NCI-H524 treated with DMSO at 0.1 percent for 48 hours (cell line): ENCODE data around the gene RELL1.
A peak's percentile ranks its signal among the peaks of the same experiment; 100 is the strongest.

ENCODE experiments used
- DNase-seq: peaks from one replicate; lab custom pipeline; 2025; lab: John Stamatoyannopoulos, UW

Gene RELL1

DNA sequence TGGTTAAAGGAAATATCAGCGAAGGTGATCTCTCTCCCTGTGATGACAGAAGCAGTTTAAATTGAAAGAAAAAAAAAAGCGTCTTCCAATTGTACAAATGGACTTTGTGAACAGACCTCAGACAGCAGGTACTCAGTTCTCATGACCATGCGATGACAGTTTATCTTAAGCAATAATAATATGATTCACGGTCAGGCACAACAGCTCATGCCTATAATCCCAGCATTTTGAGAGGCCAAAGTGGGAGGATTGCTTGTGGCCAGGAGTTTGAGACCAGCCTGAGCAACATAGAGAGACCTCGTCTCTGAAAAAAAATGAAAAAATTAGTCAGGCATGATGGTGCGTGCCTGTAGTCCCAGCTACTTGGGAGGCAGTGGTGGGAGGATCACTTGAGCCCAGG, 51.0 kb downstream of the RELL1 start:
- no peak for DNase-seq

DNA sequence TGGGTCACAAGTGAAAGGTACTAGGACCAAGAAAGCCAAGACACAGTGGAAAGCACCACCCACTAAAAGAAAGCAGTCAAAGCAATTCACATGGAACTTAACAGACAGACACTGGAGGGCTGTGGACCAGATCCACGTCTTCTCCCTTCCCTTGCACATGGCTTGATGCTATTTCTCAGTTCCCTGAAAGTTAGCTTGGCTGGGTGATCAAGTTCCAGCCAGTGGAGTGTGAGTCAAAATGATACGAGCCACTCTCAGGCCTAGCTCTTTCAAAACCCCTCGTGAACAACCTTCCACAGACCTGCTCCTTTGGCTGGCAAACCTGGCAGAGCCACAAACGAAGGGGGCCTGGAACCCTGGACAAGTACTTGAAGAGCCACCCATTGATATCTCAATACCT, 52.0 kb downstream of the RELL1 start:
- no peak for DNase-seq

DNA sequence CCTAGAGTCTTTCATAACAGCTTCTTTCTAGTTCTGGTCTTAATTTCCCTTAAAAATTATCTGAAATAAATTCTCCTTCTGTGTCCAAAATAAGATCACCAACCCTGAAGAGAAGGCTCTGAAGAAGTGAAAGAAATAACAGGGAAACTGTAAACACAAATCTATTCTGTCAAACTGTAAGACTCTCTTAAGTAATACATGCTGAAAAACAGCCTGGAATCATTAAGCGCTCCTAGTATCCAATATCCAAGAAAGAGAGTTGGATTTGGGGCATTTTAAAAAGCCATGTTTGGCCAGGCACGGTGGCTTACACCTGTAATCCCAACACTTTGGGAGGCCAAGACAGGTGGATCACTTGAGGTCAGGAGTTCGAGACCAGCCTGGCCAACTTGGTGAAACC, 53.3 kb downstream of the RELL1 start:
- DNase-seq, result no peak

DNA sequence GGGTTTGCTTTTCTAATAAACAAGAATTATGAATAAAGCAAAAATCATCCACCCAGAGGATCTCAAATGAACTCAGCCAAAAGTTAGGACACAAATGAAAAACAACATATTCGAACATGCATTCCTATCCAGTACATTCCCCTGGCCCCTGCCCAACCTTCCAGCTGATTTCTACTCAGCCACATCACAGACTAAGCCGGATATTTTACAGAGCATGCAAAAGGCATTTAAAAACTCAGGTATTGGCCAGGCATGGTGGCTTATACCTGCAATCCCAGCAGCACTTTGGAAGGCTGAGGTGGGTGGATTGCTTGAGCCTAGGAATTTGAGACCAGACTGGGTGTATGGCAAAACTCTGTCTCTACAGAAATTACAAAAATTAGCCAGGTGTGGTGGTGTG, 54.6 kb downstream of the RELL1 start:
- no peak for DNase-seq

DNA sequence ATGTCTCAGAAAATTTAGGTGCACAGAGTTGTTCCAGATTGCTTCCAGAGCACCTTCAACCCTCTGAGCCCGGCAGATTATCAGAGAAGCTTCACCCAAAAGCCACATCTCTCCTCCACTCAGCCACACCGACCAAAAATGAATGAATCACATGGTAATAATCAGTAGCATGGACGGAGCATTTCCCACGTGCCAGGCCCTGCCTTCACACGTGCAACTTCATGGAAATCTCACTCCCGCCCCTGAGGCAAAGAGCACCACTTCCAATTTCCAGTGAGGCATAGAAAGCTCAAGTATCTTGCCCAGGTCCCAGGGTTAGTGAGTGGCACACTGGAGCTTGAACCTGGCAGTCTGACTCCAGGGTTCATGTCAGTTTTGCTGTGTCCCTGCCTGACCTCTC, 56.5 kb downstream of the RELL1 start:
- DNase-seq, result no peak

DNA sequence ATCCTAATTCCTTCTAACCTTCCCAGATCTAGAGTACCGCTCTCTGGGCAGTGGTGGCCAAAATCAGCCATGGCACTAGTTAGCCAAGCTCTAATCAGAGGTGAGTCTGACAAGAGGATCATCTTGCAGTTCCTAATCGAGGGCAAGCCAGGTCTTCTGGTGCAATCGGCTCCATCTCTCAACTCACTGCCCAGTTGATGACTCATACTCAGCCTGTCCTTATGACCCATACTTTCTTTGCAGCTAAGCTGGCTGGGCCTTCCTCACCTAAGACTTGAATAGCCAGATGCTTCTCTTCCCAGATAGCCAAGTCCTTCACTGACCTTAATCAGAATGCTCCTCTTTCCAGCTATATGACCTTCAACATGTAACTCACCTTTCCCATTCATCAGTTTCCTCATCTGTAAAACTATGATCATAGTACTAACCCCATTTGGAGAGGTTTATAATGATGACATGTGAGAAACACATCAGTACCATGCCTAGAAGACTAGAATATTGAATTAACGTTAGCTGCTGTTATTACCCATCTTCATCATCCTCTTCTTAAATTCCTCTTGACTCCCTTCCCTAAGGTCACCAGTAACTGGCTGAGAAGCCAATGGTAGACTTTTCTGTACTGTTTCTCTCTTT, 57.1 kb downstream of the RELL1 start:
- no peak for DNase-seq

DNA sequence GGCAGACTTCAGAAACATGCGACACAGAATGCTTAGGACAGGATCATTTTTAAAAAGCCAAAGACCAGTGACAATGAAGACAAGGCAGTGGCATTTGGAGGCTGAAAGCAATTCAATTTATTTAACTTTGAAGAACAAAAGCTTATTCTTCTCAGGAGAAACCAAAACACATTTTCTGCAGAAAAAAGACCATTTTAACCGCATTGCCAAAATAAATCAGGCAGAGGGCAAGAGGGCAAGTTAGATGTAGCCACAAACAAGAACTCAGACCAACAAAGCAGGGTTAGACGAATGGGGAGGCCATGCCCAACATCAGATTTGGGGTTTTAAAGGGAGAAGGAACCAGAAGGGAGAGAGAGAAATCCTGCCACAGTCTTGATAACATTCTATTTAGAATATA, 58.9 kb downstream of the RELL1 start:
- DNase-seq, result no peak

DNA sequence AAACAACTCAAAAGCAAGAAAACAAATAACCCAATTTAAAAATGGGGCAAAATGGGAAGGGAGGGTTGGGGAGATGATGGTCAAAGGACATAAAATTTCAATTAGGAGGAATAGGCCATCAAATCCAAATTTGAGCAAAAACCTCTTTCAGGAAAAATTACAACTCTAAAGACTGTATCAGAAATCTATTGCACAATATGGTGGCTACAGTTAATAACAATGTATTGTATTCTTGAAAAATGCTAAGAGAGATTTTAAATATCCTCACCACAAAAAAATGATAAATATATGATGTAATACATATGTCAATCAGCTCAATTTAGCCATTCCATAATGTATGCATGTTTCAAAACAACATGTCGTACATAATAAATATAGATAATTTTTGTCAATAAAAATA, 60.7 kb downstream of the RELL1 start:
- DNase-seq, result no peak

DNA sequence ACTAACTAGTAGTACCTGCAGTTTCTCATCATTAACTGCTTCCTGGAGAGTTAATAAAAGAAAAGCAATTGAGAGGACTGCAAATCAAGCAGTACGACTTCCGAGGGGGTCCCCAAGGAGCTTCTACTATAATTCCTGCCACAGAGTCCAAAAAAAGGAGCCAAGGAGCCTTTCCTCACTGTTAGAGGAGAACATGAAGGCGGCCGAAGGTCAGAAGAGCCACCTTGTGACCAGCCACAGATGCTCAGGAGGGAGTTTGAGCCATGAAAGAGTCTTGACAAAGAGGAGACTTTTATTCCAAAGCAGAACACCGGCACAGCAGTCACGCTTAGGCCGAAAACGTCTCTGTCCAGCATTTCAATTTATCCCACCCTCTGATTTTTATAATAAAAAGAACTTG, 62.2 kb downstream of the RELL1 start:
- no peak for DNase-seq

DNA sequence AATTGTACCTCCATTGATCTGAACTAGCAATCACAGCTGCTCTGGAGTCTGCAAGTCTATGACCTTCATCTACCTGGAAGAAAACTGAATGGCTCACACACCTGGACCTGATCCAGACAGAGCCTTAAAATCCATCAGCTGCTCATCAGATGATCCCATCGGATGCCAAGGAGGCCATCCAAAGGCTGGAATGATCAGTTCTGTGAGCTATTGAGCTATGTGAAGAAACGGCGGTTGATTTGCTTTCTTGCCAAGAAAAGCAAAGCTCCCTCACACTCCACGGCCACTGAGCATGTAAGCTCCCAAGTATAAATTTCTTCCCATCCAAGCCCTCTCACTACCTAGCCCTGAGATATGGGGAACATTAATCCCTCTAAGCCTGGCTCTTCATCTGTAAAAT, 63.1 kb downstream of the RELL1 start:
- no peak for DNase-seq

DNA sequence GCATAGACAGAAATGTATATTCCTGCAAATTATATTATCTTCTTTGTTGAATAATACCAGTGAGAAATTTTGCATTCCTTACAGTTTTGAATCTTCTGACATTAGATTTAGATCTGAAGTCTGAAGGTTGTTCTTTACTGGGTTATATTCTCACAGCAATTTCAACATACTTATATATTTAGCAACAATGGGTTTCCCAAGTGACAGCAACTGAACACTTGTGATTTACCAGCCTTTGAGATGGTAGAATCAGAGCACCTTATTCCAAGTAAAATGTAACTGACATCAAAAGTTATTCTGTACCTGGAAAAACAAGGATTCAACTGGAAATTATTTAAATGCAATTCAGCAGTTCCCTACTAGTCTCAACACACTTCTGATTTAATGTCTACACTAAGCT, 66.0 kb downstream of the RELL1 start:
- no peak for DNase-seq

DNA sequence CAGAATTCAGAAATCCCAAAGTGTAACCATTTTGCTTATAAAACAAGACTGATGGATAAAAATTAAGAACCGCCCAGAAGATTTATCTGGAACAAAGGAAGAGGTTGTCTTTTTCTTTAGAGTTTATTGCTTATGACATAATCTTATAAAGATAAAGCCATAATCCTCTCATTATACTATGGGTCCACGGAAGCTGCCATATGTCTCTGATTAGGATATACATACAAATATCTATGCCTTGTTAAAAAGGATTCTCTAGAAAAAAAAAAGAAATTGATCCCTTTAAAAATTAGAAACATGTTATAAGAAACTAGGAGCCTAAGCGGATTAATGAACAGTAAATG, 70.5 kb downstream of the RELL1 start:
- peak; percentile 78 for DNase-seq

DNA sequence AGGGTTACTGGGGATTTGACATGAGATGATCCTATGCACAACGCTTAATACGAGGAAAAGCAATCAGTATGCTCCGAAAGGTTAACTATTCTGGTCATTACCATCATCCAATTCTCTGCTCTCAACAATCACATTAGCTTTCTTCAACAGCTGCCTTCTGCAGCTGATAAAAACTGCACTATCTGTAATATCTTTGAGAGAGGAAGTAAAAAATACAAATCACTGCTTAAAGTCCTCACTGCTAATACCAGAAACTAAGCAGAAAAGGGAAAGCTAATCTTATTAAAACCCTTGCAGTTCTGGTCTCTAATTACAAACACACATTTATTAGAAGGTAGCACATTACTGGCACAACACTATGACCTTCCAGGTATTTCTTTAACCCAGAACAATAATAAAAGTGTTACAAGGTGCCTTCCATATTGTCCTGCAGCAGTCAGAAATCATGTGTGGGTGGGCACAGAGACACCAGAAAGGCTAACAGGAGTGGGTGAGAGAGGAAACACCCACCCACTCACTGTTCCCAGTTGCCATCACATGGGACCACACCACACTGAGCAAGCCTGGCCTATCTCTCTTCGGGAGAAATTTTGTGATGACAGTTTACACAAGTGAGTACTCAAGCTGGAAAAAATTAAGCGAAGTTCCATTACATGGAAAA, 71.0 kb downstream of the RELL1 start:
- no peak for DNase-seq

DNA sequence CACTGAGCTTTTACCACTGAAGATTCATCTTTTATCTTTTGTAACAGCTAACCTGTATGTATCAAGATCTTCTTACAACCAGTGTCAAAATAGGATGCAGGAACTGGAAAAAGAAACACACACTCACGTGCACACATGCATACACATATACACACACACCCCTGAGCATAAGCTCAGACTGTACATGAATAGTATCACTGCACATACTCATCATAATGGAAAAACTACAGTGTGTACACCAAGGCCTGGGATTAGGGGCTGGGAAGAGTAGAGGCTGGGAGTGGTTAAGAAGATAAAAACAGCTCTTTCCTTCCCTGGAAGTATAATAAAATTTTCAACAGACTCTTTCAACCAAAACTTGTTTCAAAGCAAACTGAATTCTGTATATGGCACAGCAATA, 73.4 kb downstream of the RELL1 start:
- DNase-seq, result no peak

DNA sequence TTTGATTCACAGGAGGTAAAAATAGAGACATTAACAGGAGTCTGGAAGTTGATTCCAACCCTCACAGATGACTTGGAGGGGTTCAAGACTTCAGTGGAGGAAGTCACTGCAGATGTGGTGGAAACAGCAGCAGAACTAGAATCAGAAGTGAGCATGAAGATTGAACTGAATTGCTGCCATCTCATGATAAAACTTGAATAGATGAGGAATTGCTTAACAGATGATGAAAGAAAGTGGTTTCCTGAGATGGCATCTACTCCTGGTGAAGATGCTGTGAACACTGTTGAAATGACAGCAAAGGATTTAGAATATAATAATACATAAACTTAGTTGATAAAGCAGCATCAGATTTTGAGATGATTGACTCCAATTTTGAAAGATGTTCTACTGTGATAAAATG, 76.5 kb downstream of the RELL1 start:
- no peak for DNase-seq

DNA sequence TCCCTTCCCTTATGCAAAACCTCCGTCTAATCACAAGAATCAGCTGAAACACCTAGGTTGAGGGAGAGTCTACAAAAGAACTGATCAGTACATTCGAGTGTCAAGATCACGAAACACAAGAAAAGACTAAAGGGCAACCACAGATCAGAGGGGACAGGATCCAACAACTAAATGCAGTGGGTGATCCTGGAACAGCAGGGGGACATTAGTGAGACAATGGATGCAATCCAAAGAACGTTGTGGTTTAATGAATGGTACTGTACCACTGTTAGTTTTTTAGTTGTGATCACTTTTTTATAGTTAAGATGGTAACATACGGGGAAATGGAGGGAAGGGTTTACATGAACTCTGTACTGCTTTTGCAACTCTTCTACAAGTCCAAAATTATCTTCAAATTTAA, 79.2 kb downstream of the RELL1 start:
- no peak for DNase-seq

DNA sequence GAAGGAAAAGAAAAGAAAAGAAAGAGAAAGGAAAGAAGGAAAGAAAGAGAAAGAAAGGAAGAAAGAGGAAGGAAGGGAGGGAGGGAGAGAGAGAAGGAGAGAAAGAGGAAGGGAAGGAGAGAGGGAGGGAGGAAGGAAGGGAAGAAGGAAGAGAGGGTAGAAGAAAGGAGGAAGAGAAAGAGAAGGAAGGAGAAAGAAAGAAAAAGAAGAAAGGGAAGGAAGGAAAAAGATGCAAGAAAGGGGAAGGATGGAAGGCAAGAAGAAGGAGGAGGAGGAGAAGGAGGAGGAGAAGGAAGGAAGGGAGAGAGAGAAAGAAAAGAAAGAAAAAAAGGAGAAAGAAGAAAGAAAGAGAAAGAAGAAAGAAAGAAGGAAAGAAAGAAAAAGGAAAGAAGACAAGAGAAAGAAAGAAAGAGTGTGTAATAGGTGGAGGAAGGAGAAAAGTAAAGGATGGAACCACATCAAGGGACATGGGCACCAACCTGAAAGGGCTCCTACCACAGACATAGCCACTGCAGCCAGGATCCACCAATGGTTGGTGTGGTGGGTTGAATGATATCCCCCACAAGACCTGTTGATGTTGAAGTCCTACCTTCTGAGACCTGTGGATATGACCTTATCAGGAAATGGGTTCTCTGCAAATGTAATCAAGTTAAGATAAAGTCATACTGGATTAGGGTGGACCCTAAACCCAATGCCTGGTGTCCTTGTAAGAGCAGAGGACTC, 80.2 kb downstream of the RELL1 start:
- DNase-seq, result no peak

DNA sequence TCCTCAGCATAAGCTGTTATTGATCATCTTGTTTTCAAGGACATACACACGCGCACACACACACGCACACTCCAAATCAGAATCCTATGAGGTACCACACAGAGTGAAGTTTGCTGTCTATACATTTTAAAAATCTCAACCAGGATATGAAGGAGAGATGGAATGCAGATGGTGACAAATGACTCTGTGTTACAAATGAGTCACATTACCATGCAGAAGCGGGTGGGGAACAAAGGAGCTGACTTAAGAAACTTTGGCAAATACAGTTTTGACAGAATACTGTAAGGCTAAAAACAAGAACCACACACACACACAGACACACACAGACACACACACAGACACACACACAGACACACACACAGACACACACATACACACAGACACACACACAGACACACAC, 81.7 kb downstream of the RELL1 start:
- no peak for DNase-seq

DNA sequence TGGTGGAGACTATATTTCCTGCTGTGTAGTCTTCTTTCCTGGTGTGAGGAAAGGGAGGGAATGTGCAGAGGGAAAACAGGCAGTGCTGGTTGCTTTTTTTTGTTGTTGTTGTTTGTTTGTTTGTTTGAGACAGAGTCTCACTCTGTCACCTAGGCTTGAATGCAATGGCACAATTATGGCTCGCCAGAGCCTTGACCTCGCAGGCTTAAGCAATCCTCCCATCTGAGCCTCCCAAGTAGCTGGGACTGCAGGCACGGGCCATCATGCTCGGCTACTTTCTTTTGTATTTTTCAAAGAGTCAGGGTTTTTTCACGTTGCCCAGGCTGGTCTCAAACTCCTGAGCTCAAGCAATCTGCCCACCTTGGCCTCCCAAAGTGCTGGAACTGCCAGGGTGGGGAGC, 82.5 kb downstream of the RELL1 start:
- DNase-seq, result no peak

DNA sequence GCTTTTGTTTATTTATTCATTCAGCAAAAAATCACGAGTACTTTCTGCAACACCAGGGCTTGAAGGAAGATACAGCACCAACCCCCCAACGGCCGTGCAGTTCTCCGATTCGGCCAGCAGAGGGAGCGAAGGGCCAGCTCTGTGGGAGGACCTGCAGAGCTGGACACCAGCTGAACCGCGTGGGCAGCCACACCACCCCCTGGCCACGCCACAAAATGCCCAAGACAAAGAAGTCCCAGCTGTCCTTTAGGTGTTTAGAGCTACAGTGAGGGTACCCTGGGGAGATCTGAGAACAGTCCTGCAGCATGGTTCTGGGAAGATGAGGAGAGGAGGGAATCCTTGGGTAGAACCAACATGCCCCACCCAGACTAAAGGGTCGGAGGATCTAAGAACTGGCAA, 83.1 kb downstream of the RELL1 start:
- DNase-seq, result no peak

DNA sequence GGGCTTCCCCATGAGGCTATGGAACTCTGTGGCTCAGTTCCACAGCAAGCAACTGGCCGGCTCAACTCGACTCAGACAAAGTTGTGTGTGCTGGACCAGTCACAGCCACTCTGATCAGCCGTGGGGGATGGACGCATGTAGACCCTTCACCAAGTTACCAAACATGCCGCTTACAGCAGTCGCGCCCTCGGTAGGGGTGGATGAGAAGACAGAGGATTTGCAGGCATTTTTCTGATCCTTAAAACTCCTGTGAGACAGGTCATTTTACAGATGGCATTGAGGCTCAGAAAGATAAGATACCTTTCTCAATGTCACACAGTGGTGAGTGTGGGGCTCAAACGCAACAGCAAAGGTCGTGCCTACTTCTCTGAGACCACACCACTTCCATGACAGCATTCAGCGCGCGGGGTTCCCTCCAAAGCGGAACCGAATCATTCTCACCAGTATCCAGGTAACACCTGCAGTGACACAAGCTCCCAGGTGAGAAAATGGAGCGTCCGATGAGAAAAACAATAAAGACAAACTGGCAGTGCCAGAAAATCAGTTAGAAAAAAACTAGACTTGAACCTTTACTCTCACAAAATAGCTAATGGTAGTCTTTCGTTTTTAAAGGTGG, 83.6 kb downstream of the RELL1 start:
- no peak for DNase-seq

DNA sequence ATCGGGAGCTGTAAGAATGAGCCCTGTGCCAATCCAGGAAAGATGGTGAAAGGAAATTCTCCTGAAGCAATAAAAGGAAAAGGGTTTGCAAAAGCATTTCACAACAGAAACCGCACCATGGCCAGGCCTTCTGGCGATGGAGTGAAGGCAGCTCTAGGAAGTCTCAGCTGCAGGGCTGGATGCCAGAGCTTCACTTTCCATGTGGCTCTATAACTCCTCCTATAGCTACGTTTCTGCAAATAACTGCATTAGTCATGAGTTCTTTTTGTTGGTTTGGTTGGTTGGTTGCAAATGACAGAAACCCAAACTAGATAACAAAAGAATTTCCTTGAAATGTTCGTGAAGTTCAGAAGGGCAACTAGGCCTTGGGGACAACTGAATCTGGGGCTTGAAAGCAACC, 84.6 kb downstream of the RELL1 start:
- no peak for DNase-seq

DNA sequence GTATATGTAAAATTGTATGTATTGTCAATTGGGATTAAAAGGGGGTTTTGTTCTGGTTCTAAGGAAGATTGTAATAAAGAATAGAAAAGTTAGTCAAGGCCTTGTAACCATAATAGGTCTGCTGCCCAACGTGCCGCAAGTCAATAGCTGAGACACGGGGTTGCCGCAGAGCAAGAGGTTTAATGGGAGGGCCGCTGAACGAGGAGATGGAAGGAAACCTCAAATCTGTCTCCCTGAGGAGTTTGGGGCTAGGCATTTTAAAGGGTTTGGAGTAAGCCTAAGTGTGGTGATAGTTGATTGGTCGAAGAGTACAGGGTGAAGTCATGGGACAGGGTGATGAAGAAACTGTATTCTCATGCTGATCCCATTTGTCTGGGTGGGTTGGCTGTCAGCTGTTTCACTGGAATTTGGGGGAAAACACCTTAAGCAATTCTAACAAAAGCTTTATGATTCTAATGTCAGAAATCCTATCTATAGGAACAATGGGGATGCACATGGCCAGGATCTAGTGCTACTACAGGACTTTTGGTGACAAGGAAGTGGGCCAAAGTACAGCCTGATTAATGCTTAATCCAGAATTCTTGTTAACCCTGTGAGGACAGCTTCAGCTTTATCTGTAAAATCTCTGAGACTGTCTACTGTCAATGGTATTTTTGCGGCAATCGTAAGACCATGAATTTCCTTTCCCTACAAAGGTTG, 86.9 kb downstream of the RELL1 start:
- no peak for DNase-seq
